PC-9 (cell line): Measurements from ENCODE around the gene DUSP19.
"Not testable (repeated sequence)": the region's sequence is repeated elsewhere in the genome, so short reads cannot be mapped to it uniquely, and the experiment has no call there.

Experiments
- EZH2 ChIP-seq: fragments of 200-600 bp; sonication (generic); IDR thresholded peaks from 2 replicates; pipeline ENCODE4 v1.8.0; 2017; ENCODE audit warnings: antibody characterized with exemption, low read depth
- TF ChIP-seq, protein P1 (sequence below): fragments of 200-600 bp; sonication (generic); conservative IDR thresholded peaks from 2 replicates; pipeline ENCODE4 v1.6.1; 2017; ENCODE audit warnings: mixed run types, antibody characterized with exemption, mild to moderate bottlenecking, moderate library complexity

DNA sequence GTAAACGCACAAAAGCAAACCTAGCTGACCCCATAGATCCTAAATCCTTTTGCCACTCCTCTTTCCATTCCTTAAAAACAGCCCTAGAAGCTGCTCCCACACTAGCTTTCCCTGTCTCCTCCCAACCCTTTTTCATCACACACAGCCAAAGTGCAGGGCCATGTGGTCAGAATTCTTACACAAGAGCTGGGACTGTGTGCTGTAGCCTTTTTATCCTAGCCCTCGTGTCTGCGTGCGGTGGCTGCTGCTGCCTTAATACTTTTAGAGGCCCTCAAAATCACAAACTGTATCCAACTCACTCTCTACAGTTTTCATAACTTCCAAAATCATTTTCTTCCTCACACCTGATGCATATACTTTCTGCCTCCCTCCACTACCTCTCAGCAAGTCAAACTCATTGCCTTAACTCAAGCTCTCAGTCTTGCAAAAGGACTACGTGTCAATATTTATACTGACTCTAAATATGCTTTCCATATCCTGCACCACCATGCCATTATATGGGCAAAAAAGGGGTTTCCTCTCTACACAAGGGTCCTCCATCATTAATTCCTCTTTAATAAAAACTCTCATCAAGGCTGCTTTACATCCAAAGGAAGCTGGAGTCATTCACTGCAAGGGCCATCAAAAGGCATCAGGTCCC is 30.9 kb upstream of the DUSP19 start:
- TF ChIP-seq, protein P1, sequence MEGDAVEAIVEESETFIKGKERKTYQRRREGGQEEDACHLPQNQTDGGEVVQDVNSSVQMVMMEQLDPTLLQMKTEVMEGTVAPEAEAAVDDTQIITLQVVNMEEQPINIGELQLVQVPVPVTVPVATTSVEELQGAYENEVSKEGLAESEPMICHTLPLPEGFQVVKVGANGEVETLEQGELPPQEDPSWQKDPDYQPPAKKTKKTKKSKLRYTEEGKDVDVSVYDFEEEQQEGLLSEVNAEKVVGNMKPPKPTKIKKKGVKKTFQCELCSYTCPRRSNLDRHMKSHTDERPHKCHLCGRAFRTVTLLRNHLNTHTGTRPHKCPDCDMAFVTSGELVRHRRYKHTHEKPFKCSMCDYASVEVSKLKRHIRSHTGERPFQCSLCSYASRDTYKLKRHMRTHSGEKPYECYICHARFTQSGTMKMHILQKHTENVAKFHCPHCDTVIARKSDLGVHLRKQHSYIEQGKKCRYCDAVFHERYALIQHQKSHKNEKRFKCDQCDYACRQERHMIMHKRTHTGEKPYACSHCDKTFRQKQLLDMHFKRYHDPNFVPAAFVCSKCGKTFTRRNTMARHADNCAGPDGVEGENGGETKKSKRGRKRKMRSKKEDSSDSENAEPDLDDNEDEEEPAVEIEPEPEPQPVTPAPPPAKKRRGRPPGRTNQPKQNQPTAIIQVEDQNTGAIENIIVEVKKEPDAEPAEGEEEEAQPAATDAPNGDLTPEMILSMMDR = not testable (repeated sequence)
- not testable (repeated sequence) for TF ChIP-seq EZH2
